ENCODE measurements around the gene C4orf46.

Gene C4orf46

DNA sequence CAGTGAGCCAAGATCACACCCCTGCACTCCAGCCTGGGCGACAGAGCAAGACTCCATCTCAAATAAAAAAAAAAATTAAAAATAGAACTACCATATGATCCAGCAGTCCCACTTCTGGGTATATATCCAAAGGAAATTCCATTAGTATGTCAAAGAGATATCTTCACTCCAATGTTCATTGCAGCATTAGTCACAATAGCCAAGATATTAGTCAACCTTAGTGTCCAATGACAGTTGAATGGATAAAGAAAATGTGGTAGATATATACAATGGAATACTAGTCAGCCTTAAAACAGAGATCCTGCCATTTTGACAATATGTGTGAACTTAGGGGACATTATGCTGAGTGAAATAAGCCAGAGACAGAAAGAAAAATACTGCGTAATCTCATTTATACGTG lies 49.4 kb downstream of the C4orf46 start:
- H3K4me3 ChIP-seq (ENCODE audit: low read depth, low read length): no peak overlapping the region
- TF ChIP-seq, protein P1, sequence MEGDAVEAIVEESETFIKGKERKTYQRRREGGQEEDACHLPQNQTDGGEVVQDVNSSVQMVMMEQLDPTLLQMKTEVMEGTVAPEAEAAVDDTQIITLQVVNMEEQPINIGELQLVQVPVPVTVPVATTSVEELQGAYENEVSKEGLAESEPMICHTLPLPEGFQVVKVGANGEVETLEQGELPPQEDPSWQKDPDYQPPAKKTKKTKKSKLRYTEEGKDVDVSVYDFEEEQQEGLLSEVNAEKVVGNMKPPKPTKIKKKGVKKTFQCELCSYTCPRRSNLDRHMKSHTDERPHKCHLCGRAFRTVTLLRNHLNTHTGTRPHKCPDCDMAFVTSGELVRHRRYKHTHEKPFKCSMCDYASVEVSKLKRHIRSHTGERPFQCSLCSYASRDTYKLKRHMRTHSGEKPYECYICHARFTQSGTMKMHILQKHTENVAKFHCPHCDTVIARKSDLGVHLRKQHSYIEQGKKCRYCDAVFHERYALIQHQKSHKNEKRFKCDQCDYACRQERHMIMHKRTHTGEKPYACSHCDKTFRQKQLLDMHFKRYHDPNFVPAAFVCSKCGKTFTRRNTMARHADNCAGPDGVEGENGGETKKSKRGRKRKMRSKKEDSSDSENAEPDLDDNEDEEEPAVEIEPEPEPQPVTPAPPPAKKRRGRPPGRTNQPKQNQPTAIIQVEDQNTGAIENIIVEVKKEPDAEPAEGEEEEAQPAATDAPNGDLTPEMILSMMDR (IDR thresholded peaks at IDR 0.05; ENCODE audit: low read depth, low read length): no peak

DNA sequence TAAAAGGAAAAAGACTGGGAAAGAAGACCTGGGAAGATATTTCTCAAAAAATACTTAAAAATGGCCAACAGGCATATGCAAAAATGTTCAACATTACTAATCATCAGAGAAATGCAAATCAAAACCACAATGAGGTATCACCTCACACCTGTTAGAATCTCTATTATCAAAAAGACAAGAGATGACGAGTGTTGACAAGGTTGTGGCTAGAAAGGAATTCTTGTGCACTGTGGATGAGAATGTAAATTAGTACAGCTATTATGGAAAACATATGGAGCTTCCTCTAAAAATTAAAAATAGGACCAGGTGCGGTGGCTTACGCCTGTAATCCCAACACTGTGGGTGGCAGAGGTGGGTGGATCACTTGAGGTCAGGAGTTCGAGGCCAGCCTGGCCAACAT lies 50.0 kb downstream of the C4orf46 start:
- TF ChIP-seq, protein P1 (IDR thresholded peaks at IDR 0.05; ENCODE audit: low read depth, low read length): no peak
- H3K4me3 ChIP-seq (ENCODE audit: low read depth, low read length): no peak overlapping the region

DNA sequence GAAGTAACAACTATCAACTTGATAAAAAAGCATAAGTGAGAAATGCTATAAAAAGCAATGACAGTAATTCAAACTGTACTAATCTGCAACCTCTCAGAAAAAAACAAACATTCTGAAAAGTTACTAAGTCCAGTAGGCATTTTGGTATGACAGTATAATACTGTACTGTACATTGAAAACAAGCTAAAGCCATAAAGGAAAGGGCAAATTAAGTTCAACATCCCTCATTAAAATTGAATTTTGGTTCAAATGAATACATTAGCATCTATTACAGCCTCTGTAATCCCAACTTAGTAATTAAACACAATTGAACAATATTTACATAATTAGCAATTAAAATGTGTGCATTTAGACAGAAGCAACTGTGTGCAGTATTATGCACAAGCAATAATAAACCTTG lies 53.7 kb downstream of the C4orf46 start:
- H3K4me3 ChIP-seq (ENCODE audit: low read depth, low read length): no peak overlapping the region
- TF ChIP-seq, protein P1 (IDR thresholded peaks at IDR 0.05; ENCODE audit: low read depth, low read length): no peak
